K562 (cell line): ENCODE data around the gene DTNBP1. TPM values are rescaled to one million over a fixed set of nuclear protein-coding genes. Genes with fewer than 3 reads are reported as not detected.

Experiments used
- ATF6 ChIP-seq: sonication (generic); formaldehyde crosslinking; IDR thresholded peaks from 2 replicates; pipeline ENCODE4 v1.4.0; 2020; ENCODE audit warnings: mild to moderate bottlenecking, missing genetic modification reagents
- CCNT2 ChIP-seq: IDR thresholded peaks from 2 replicates; pipeline ENCODE4 v1.6.1; 2011; ENCODE audit warnings: borderline replicate concordance, low read depth, mild to moderate bottlenecking, moderate library complexity, mixed read lengths, low read length; ENCODE audit not compliant: insufficient read length; ENCODE audit errors: extremely low read depth
- E2F4 ChIP-seq: sonication (generic); formaldehyde crosslinking; IDR thresholded peaks from 2 replicates; pipeline ENCODE4 v1.8.0; 2022; ENCODE audit warnings: mild to moderate bottlenecking, low read depth, missing genetic modification reagents
- HDAC2 ChIP-seq: fragments of 450-650 bp; IDR thresholded peaks from 2 replicates; pipeline ENCODE4 v1.6.1; 2016; ENCODE audit warnings: mild to moderate bottlenecking
- HMBOX1 ChIP-seq: sonication (generic); IDR thresholded peaks from 2 replicates; pipeline ENCODE4 v1.6.1; 2016
- HNRNPL ChIP-seq: fragments of 200-400 bp; formaldehyde crosslinking; IDR thresholded peaks from 2 replicates; pipeline ENCODE4 v1.6.1; 2017; ENCODE audit warnings: low read depth, mild to moderate bottlenecking, low read length
- ILF3 ChIP-seq: fragments of 450-650 bp; IDR thresholded peaks from 2 replicates; pipeline ENCODE4 v1.6.1; 2018; ENCODE audit warnings: antibody characterized with exemption, mild to moderate bottlenecking, moderate library complexity, borderline replicate concordance
- KHSRP ChIP-seq: fragments of 450-650 bp; IDR thresholded peaks from 2 replicates; pipeline ENCODE4 v1.6.1; 2017
- MEF2A ChIP-seq: IDR thresholded peaks from 2 replicates; pipeline ENCODE4 v1.6.1; 2011; ENCODE audit warnings: low read depth, mild to moderate bottlenecking, low read length, moderate library complexity; ENCODE audit not compliant: control insufficient read depth
- MYNN ChIP-seq, 2 experiments: sonication (generic); formaldehyde crosslinking in 1 of 2; IDR thresholded peaks; 2 replicates each; pipeline versions ENCODE4 v1.5.0 to v1.6.1; 2016 to 2020; ENCODE audit warnings: antibody characterized with exemption in 1 of 2, missing genetic modification reagents in 1 of 2
- POLR3G ChIP-seq: IDR thresholded peaks from 2 replicates; pipeline ENCODE4 v1.6.1; 2011; ENCODE audit not compliant: insufficient read length, insufficient replicate concordance; ENCODE audit errors: extremely low read depth
- RBM15 ChIP-seq: fragments of 200-400 bp; formaldehyde crosslinking; IDR thresholded peaks from 2 replicates; pipeline ENCODE4 v1.6.1; 2018; ENCODE audit warnings: mild to moderate bottlenecking, low read length, moderate library complexity; ENCODE audit not compliant: insufficient read depth
- RUNX1 ChIP-seq: sonication (generic); IDR thresholded peaks from 2 replicates; pipeline ENCODE4 v1.6.1; 2016; ENCODE audit warnings: antibody characterized with exemption, low read depth
- SIX5 ChIP-seq, 2 experiments: IDR thresholded peaks; 2 replicates each; pipeline ENCODE4 v1.6.1; 2011; ENCODE audit warnings: low read length in 2 of 2, borderline replicate concordance in 1 of 2, low read depth in 1 of 2, mild to moderate bottlenecking in 1 of 2, moderate library complexity in 1 of 2; ENCODE audit not compliant: insufficient read depth in 1 of 2
- SNIP1 ChIP-seq: fragments of 450-650 bp; IDR thresholded peaks from 2 replicates; pipeline ENCODE4 v1.7.1; 2017; ENCODE audit warnings: low read depth, mild to moderate bottlenecking
- THRAP3 ChIP-seq: fragments of 450-650 bp; IDR thresholded peaks from 2 replicates; pipeline ENCODE4 v1.6.1; 2016; ENCODE audit warnings: mild to moderate bottlenecking, inconsistent platforms, borderline replicate concordance
- ZBTB17 ChIP-seq: fragments of 450-650 bp; formaldehyde crosslinking; IDR thresholded peaks from 2 replicates; pipeline ENCODE4 v1.4.0; 2020; ENCODE audit warnings: mild to moderate bottlenecking
- ZFX ChIP-seq: sonication (generic); formaldehyde crosslinking; IDR thresholded peaks from 2 replicates; pipeline ENCODE4 v1.8.0; 2022; ENCODE audit warnings: mild to moderate bottlenecking, missing genetic modification reagents, moderate library complexity
- ZNF165 ChIP-seq: fragments of 250-450 bp; sonication (Bioruptor Pico); IDR thresholded peaks from 2 replicates; pipeline ENCODE4 v1.4.0; 2020; ENCODE audit warnings: borderline replicate concordance
- ZNF23 ChIP-seq: fragments of 250-450 bp; sonication (Bioruptor Pico); IDR thresholded peaks from 2 replicates; pipeline ENCODE4 v1.4.0; 2020; ENCODE audit warnings: mild to moderate bottlenecking
- ZSCAN29 ChIP-seq: fragments of 450-650 bp; IDR thresholded peaks from 2 replicates; pipeline ENCODE4 v1.6.1; 2017
- polyA plus RNA-seq, 8 experiments: library from polyadenylated mRNA; depleted of rRNA in 4 of 8; stranded (reverse) in 5 of 8; unstranded in 3 of 8; fragments of >200 nt; fragmentation: Nextera tagmentation in 2 of 8; fragmentation: Illumina TruSeq in 1 of 8; extraction: Ambion mirVana in 2 of 8; extraction: Trizol in 1 of 8; gene quantifications; 2 replicates each; pipeline versions ENCODE4 v1.2.1 to v1.2.3, GENCODE V29; 2011 to 2014; ENCODE audit warnings: inconsistent platforms in 1 of 8, missing spikeins in 1 of 8
- total RNA-seq, 7 experiments: library from RNA; depleted of rRNA in 6 of 7; stranded (reverse); fragments of >200 nt in 6 of 7; fragmentation: Illumina TruSeq in 2 of 7; extraction: Trizol in 2 of 7; gene quantifications; 2 replicates each; pipeline versions ENCODE4 v1.2.1 to v1.2.3, GENCODE V29; 2011 to 2021; ENCODE audit warnings: low replicate concordance in 1 of 7
- TF ChIP-seq, protein P1 (sequence below): fragments of 250-450 bp; sonication (Bioruptor Pico); IDR thresholded peaks from 2 replicates; pipeline ENCODE4 v1.9.0; 2021; ENCODE audit warnings: mild to moderate bottlenecking, inconsistent platforms

Gene DTNBP1
- total and polyA plus RNA-seq, 9 of the 15 experiments (the other 6 are each of a cell fraction or from before 2014, with no cell fraction given): 16.7 to 54.5 (median 21.4) TPM

GRCh38 chr6:15481390-15482291, 181.2 kb downstream of the DTNBP1 start (continued):
- TF ChIP-seq ILF3 (no peak), THRAP3 (no peak), RBM15 (no peak), MYNN (IDR thresholded peaks at IDR 0.05) (no peak), MYNN (CRISPR knock-in tag; IDR thresholded peaks at IDR 0.05) (no peak), ZNF23 (CRISPR knock-in tag) (no peak), KHSRP (no peak), SIX5 (IDR thresholded peaks at IDR 0.05; ENCODE audit: borderline replicate concordance in 1 of 2, insufficient read depth in 1 of 2, low read depth in 1 of 2, low read length in 2 of 2) (no peak), HDAC2 (peak; percentile 95), ZSCAN29 (no peak), HNRNPL (no peak), HMBOX1 (peak; percentile 83; the same call in 1 of the 2 replicates), MEF2A (no peak), RUNX1 (no peak), SNIP1 (no peak), E2F4 (CRISPR knock-in tag) (no peak), ATF6 (no peak), ZNF165 (CRISPR knock-in tag) (no peak), ZBTB17 (CRISPR knock-in tag) (no peak), CCNT2 (peak; percentile 68), ZFX (CRISPR knock-in tag) (no peak), POLR3G (no peak)
- TF ChIP-seq, protein P1, sequence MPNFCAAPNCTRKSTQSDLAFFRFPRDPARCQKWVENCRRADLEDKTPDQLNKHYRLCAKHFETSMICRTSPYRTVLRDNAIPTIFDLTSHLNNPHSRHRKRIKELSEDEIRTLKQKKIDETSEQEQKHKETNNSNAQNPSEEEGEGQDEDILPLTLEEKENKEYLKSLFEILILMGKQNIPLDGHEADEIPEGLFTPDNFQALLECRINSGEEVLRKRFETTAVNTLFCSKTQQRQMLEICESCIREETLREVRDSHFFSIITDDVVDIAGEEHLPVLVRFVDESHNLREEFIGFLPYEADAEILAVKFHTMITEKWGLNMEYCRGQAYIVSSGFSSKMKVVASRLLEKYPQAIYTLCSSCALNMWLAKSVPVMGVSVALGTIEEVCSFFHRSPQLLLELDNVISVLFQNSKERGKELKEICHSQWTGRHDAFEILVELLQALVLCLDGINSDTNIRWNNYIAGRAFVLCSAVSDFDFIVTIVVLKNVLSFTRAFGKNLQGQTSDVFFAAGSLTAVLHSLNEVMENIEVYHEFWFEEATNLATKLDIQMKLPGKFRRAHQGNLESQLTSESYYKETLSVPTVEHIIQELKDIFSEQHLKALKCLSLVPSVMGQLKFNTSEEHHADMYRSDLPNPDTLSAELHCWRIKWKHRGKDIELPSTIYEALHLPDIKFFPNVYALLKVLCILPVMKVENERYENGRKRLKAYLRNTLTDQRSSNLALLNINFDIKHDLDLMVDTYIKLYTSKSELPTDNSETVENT (CRISPR knock-in tag): no peak
